ENCODE measurements around the gene ARHGAP32.

The ARHGAP32 gene

GRCh38 chr11:129086976-129087375 lies 105.1 kb downstream of the ARHGAP32 start:
- Histone ChIP-seq H3K27me3 (replicated peaks; ENCODE audit: control insufficient read depth, insufficient read depth, low read length, poor library complexity, severe bottlenecking) (no peaks in the 10 kb centered on the region), H3K9me3 (ENCODE audit: control insufficient read depth, low read length) (no peaks in the 10 kb centered on the region), H3K4me3 (ENCODE audit: insufficient read depth, low read depth, low read length, poor library complexity, severe bottlenecking) (no peak overlapping the region), H3K27ac (ENCODE audit: insufficient read depth, low read length, poor library complexity, severe bottlenecking) (no peak overlapping the region), H3K4me1 (ENCODE audit: control insufficient read depth, insufficient read depth, low read length, poor library complexity, severe bottlenecking) (no peaks in the 10 kb centered on the region), H3K36me3 (ENCODE audit: control insufficient read depth, insufficient read depth, low read length) (no peaks in the 10 kb centered on the region)
- DNase-seq = no peak

DNA sequence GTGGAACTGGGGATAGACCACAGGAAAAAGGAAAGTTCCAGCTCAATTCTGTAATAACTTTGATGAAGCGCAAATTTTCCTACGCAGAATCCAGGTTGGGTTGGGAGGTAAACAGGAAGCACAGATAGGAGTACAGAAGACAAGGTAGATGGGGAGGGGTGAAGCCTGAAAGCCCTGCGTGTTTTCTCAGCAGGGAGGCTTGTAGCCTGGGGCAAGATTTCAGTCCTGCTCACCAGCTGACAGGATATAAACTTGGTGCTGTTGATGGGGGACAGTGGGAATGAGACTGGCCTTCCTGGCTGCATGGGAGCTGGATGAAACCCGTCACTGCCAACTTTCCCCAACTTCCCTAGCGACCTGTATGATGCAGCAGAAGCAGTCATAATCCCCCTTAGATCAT lies 114.9 kb downstream of the ARHGAP32 start:
- no peaks in the 10 kb centered on the region for H3K36me3 ChIP-seq (ENCODE audit: control insufficient read depth, insufficient read depth, low read length)
- no peaks in the 10 kb centered on the region for H3K9me3 ChIP-seq (ENCODE audit: control insufficient read depth, low read length)
- no peak overlapping the region for H3K27ac ChIP-seq (ENCODE audit: insufficient read depth, low read length, poor library complexity, severe bottlenecking)

GRCh38 chr11:129075757-129076156 lies 116.4 kb downstream of the ARHGAP32 start:
- Histone ChIP-seq H3K4me1 (ENCODE audit: control insufficient read depth, insufficient read depth, low read length, poor library complexity, severe bottlenecking) (no peaks in the 10 kb centered on the region), H3K27me3 (replicated peaks; ENCODE audit: control insufficient read depth, insufficient read depth, low read length, poor library complexity, severe bottlenecking) (no peaks in the 10 kb centered on the region), H3K4me3 (ENCODE audit: insufficient read depth, low read depth, low read length, poor library complexity, severe bottlenecking) (no peak overlapping the region), H3K36me3 (ENCODE audit: control insufficient read depth, insufficient read depth, low read length) (no peaks in the 10 kb centered on the region), H3K27ac (ENCODE audit: insufficient read depth, low read length, poor library complexity, severe bottlenecking) (no peak overlapping the region), H3K9me3 (ENCODE audit: control insufficient read depth, low read length) (no peaks in the 10 kb centered on the region)
- DNase-seq = no peak

More for the DNA sequence above, 114.9 kb downstream of the ARHGAP32 start:
- no peak for DNase-seq
- Histone ChIP-seq H3K4me3 (ENCODE audit: insufficient read depth, low read depth, low read length, poor library complexity, severe bottlenecking) (no peak overlapping the region), H3K27me3 (replicated peaks; ENCODE audit: control insufficient read depth, insufficient read depth, low read length, poor library complexity, severe bottlenecking) (no peaks in the 10 kb centered on the region), H3K4me1 (ENCODE audit: control insufficient read depth, insufficient read depth, low read length, poor library complexity, severe bottlenecking) (no peaks in the 10 kb centered on the region)

DNA sequence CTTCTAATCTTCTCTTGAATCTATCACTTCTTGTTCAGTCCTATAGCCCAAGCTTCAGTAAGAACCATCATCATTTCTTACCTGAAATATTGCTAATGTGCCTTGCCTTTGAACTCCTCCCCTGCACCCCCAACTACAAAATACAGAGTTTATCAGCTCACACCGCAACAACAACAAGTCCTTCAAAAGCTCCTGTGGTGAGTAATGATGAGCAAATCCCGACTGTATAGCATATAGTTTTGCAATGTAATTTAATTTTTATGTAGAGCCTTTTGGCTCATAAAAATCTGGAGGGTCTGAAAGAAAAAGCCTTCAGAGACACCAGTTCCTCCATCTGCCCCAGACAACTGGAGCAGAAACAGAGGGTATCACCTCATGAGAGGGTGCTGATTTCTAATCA lies 124.7 kb downstream of the ARHGAP32 start:
- no peak for DNase-seq
- Histone ChIP-seq H3K9me3 (ENCODE audit: control insufficient read depth, low read length) (no peaks in the 10 kb centered on the region), H3K27ac (ENCODE audit: insufficient read depth, low read length, poor library complexity, severe bottlenecking) (no peak overlapping the region), H3K27me3 (replicated peaks; ENCODE audit: control insufficient read depth, insufficient read depth, low read length, poor library complexity, severe bottlenecking) (no peaks in the 10 kb centered on the region), H3K36me3 (ENCODE audit: control insufficient read depth, insufficient read depth, low read length) (no peaks in the 10 kb centered on the region), H3K4me1 (ENCODE audit: control insufficient read depth, insufficient read depth, low read length, poor library complexity, severe bottlenecking) (no peaks in the 10 kb centered on the region), H3K4me3 (ENCODE audit: insufficient read depth, low read depth, low read length, poor library complexity, severe bottlenecking) (no peak overlapping the region)

DNA sequence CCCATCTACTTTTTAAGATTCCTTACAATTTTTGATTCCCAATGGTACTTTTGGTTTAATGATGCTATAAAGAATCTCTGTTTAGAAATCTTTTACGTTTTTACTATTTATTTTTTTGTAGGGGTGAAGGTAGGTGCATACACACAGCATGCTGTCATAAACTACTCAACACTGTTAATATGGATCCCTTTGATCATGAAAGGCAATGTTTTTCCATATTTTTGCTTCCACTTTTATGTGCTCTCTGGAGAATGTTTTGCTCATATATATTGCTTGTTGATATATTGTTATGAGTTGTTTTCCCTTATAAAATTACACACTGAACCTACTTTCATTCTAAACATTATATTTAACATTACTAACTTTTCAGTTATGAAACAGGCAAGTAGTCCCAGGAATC lies 125.9 kb downstream of the ARHGAP32 start:
- no peak overlapping the region for H3K4me3 ChIP-seq (ENCODE audit: insufficient read depth, low read depth, low read length, poor library complexity, severe bottlenecking)
- H3K36me3 ChIP-seq (ENCODE audit: control insufficient read depth, insufficient read depth, low read length) = no peaks in the 10 kb centered on the region
- no peaks in the 10 kb centered on the region for H3K27me3 ChIP-seq (replicated peaks; ENCODE audit: control insufficient read depth, insufficient read depth, low read length, poor library complexity, severe bottlenecking)
- no peaks in the 10 kb centered on the region for H3K9me3 ChIP-seq (ENCODE audit: control insufficient read depth, low read length)
- no peaks in the 10 kb centered on the region for H3K4me1 ChIP-seq (ENCODE audit: control insufficient read depth, insufficient read depth, low read length, poor library complexity, severe bottlenecking)
- DNase-seq = no peak
- H3K27ac ChIP-seq (ENCODE audit: insufficient read depth, low read length, poor library complexity, severe bottlenecking) = no peak overlapping the region

DNA sequence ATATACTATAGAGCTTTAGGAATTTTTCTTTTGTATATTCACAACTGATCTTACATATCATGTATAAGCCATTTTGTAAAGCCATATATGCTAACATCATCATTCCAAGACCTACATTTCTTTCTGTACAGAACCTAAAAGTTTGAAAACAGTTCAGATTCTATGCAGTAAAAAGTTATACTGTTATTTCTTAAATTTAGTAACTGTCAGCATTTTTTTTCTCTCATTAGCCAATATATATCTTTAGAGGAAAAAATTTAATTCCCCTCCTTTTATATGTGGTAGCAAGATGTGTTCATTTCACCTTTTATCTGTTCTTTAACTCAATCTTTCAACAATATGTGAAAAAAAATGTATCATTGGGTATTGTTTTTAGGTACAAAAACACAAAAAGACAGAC lies 129.0 kb downstream of the ARHGAP32 start:
- no peaks in the 10 kb centered on the region for H3K4me1 ChIP-seq (ENCODE audit: control insufficient read depth, insufficient read depth, low read length, poor library complexity, severe bottlenecking)
- no peaks in the 10 kb centered on the region for H3K9me3 ChIP-seq (ENCODE audit: control insufficient read depth, low read length)
- no peaks in the 10 kb centered on the region for H3K36me3 ChIP-seq (ENCODE audit: control insufficient read depth, insufficient read depth, low read length)
- no peak overlapping the region for H3K27ac ChIP-seq (ENCODE audit: insufficient read depth, low read length, poor library complexity, severe bottlenecking)
- no peak for DNase-seq
- no peaks in the 10 kb centered on the region for H3K27me3 ChIP-seq (replicated peaks; ENCODE audit: control insufficient read depth, insufficient read depth, low read length, poor library complexity, severe bottlenecking)
- no peak overlapping the region for H3K4me3 ChIP-seq (ENCODE audit: insufficient read depth, low read depth, low read length, poor library complexity, severe bottlenecking)

DNA sequence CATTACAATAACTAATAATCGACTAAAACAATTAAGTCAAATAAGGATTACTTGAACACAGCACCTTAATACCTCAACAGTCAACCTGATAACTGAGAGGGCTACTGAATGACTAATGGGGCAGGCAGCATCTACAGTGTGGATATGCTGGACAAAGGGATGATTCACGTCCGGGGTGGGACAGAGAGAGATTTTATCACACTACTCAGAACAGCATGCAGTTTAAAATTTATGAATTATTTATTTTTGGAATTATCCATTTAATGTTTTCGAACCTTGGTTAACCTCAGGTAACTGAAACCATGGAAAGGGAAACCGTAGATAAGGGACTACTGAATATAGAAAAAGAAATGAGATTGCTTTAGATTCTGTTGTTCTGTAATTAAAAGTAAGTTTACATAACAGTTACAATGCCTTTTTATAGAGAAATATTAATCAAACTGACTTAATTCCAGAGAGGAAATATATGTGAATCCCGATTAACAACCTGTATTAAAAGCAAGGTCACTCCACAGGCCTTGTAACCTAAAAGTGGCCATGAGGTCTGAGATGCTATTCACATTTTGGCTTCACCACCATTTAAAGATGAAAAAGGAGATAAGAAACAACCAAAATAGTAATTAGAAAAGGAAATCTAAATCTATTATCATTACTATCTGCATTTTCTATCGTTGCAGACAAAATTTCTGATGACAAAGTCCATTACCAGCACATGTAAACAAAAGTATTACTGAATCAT lies 130.5 kb downstream of the ARHGAP32 start:
- Histone ChIP-seq H3K36me3 (ENCODE audit: control insufficient read depth, insufficient read depth, low read length) (no peaks in the 10 kb centered on the region), H3K4me3 (ENCODE audit: insufficient read depth, low read depth, low read length, poor library complexity, severe bottlenecking) (no peak overlapping the region), H3K27me3 (replicated peaks; ENCODE audit: control insufficient read depth, insufficient read depth, low read length, poor library complexity, severe bottlenecking) (no peaks in the 10 kb centered on the region), H3K4me1 (ENCODE audit: control insufficient read depth, insufficient read depth, low read length, poor library complexity, severe bottlenecking) (no peaks in the 10 kb centered on the region), H3K9me3 (ENCODE audit: control insufficient read depth, low read length) (no peaks in the 10 kb centered on the region), H3K27ac (ENCODE audit: insufficient read depth, low read length, poor library complexity, severe bottlenecking) (no peak overlapping the region)
- DNase-seq = no peak

DNA sequence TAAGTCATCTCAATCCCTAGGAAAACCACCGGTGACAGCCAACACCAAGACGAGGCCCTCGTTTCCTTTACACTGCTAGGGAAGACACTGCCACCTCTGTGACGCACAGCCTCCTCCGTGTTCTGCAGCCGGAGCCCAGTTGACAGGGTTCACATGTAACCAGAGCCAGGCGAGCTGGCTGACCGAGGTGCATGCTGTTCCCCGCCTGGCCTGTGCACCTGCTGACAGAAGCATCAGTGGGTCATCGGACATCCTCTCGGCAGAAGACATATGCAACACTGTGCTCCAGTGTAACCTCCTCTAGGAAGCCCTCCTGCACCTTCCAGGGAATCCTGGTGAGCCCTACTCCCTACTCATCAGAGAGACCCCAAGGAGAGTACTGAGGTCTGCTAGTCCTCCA lies 135.2 kb downstream of the ARHGAP32 start:
- no peak for DNase-seq
- Histone ChIP-seq H3K27ac (ENCODE audit: insufficient read depth, low read length, poor library complexity, severe bottlenecking) (no peak overlapping the region), H3K27me3 (replicated peaks; ENCODE audit: control insufficient read depth, insufficient read depth, low read length, poor library complexity, severe bottlenecking) (no peaks in the 10 kb centered on the region), H3K36me3 (ENCODE audit: control insufficient read depth, insufficient read depth, low read length) (no peaks in the 10 kb centered on the region), H3K4me3 (ENCODE audit: insufficient read depth, low read depth, low read length, poor library complexity, severe bottlenecking) (no peak overlapping the region), H3K9me3 (ENCODE audit: control insufficient read depth, low read length) (no peaks in the 10 kb centered on the region), H3K4me1 (ENCODE audit: control insufficient read depth, insufficient read depth, low read length, poor library complexity, severe bottlenecking) (no peaks in the 10 kb centered on the region)

- no peaks in the 10 kb centered on the region for H3K9me3 ChIP-seq (ENCODE audit: control insufficient read depth, low read length)
- no peak for DNase-seq
- H3K27me3 ChIP-seq (replicated peaks; ENCODE audit: control insufficient read depth, insufficient read depth, low read length, poor library complexity, severe bottlenecking) = no peaks in the 10 kb centered on the region
- H3K36me3 ChIP-seq (ENCODE audit: control insufficient read depth, insufficient read depth, low read length) = no peaks in the 10 kb centered on the region
- no peaks in the 10 kb centered on the region for H3K4me1 ChIP-seq (ENCODE audit: control insufficient read depth, insufficient read depth, low read length, poor library complexity, severe bottlenecking)
- no peak overlapping the region for H3K27ac ChIP-seq (ENCODE audit: insufficient read depth, low read length, poor library complexity, severe bottlenecking)
- H3K4me3 ChIP-seq (ENCODE audit: insufficient read depth, low read depth, low read length, poor library complexity, severe bottlenecking) = no peak overlapping the region
These were observed 136.9 kb downstream of the ARHGAP32 start for GRCh38 chr11:129055196-129055595.

DNA sequence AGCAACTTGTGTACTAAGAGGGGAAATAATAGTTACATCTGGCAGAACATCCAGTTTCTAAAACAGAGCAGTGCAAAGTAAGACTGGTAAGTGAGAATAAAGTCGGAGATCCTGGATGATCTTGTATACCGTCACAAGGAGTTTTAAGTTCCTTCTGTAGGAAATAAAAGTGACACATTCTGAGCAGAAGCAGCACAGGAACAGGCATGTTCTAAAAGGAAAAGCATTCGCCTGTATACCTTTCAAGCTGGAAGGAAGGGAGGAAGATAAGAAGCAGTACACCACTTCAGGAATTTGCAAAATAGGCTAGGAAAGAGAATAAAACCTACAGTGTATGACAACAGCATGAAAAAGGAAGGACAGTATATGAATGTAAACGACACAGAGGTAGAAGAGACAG lies 143.2 kb downstream of the ARHGAP32 start:
- no peak for DNase-seq
- H3K27ac ChIP-seq (ENCODE audit: insufficient read depth, low read length, poor library complexity, severe bottlenecking) = no peak overlapping the region
- H3K27me3 ChIP-seq (replicated peaks; ENCODE audit: control insufficient read depth, insufficient read depth, low read length, poor library complexity, severe bottlenecking) = no peaks in the 10 kb centered on the region
- H3K36me3 ChIP-seq (ENCODE audit: control insufficient read depth, insufficient read depth, low read length) = no peaks in the 10 kb centered on the region
- no peaks in the 10 kb centered on the region for H3K9me3 ChIP-seq (ENCODE audit: control insufficient read depth, low read length)
- H3K4me3 ChIP-seq (ENCODE audit: insufficient read depth, low read depth, low read length, poor library complexity, severe bottlenecking) = no peak overlapping the region
- H3K4me1 ChIP-seq (ENCODE audit: control insufficient read depth, insufficient read depth, low read length, poor library complexity, severe bottlenecking) = no peaks in the 10 kb centered on the region
